Cardiac septum (tissue), 1 donor: ENCODE results near the gene BIRC6. TPM values are rescaled to one million over a fixed set of nuclear protein-coding genes. Genes with fewer than 3 reads are reported as not detected.
"Not testable (repeated sequence)": the region's sequence is repeated elsewhere in the genome, so short reads cannot be mapped to it uniquely, and the experiment has no call there.

Experiments used
- DNase-seq: peaks from one replicate; pipeline ENCODE4 v3.0.0-alpha.2; 2020; ENCODE audit warnings: low spot score
- intact Hi-C: fragments of 100-400 bp; cut with DNase I; formaldehyde crosslinking; loops from one replicate; pipeline ENCODE4 v1.14.0; 2022
- total RNA-seq: library from RNA; stranded (reverse); fragmentation: NEBNext Ultra II Directional; extraction: Animal tissue kit (Norgen Biotek cat#: 25700); gene quantifications from one replicate; pipeline ENCODE4 v1.2.1, GENCODE V29; 2021
- donor health status: DM: no; HTN: no; CAD: no.

BIRC6 gene
- total RNA-seq, 1 donor from 2014 or later, result 57.0 TPM

GRCh38 chr2:32427672-32428610, 71.1 kb downstream of the BIRC6 start:
- no peak for DNase-seq
- intact Hi-C loops, result no loop called here

DNA sequence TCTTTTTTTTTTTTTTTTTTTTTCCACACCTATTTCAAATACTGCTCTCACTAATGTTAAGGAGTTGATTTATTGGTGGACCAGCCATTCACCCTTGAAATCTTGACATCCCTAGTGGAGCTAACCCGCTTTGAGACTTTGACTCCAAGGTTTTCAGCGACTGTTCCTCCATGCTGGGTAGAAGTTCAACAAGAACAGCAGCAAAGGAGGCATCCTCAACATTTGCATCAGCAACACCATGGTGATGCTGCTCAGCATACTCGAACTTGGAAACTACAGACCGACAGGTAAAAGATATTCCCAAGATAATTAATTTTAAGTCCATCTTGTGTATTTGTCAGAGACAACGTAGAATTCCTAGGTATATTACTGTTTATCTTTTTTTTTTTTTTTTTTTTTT, 74.0 kb downstream of the BIRC6 start:
- intact Hi-C loops, result no loop called here
- no peak for DNase-seq

DNA sequence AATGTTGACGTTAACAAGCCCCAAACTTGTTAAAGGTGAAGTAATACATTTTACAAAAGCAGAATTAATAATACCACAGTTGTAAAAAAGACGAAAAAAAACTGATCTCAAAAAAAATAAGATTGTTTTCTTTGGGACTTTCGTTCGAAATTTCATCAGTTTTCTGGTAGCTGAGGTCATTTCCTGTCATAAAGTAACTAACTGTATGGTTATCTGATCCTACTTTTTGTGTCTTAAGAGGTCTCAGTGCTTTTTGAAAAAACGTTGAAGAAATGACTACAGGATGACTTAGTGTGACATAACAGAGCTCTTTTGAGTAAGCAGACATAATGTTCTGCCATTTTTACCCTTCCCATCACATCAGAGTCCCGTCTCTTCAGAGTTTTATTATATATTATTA, 79.3 kb downstream of the BIRC6 start:
- no peak for DNase-seq
- intact Hi-C loops, result no loop called here

DNA sequence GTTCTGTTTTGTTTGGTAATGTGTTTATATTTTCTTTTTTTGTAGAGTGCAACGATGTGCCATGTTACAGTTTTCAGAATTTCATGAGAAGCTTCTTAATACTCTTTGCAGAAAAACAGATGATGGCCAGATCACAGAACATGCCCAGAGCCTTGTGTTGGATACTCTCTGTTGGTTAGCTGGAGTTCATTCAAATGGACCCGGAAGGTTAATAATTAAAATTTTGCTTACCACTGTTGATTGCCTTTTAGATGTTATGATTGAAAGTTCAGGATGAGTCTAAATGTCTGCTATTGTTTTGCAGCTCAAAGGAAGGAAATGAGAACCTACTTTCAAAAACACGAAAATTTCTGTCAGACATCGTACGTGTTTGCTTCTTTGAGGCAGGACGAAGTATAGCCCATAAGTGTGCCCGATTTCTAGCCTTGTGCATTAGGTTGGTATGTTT, 85.2 kb downstream of the BIRC6 start:
- intact Hi-C loops, result no loop called here

GRCh38 chr2:32446369-32446768, 89.5 kb downstream of the BIRC6 start:
- intact Hi-C loops, result no loop called here
- DNase-seq, result no peak

More for the DNA sequence above, 85.2 kb downstream of the BIRC6 start:
- no peak for DNase-seq

DNA sequence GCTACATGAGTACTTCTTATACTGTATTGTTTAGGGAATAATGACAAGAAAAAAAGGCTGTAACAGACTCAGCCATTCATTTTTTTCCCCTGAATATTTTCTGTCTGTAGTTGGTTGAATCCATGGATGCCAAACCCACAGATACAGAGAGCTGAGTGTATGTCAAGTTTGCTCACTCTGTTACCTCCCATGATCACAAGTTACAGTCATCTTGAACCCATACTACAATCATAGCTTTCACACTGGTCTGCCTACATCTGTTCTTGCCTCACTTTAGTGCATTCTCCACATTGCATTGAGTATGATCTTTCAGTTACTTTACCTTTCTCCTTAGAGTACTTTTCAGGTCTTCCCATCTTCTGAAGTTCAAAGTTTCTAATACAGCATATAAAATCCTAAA, 94.0 kb downstream of the BIRC6 start:
- no peak for DNase-seq
- intact Hi-C loops, result no loop called here

GRCh38 chr2:32452338-32453064, 95.7 kb downstream of the BIRC6 start:
- intact Hi-C loops, result no loop called here
- no peak for DNase-seq

- intact Hi-C loops, result no loop called here
- no peak for DNase-seq
Observed at GRCh38 chr2:32453242-32454062, 96.6 kb downstream of the BIRC6 start.

DNA sequence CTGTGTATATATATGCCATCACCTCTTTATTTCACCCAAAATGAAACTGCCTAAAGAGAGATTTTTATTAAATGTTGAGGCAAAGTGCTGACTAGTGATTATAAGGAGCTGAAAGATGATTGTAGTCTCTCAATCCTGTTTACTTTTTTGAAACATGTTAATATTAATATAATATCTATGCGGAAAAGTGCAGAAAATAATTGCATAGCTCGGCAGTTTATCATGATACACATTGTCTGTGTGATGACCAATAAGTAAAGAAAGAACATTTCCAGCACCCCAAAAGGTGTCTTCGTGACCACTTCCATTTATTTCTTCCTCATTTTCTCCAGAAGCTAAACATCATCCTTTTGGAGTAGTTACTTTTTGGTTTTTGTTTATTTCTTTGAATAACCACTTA, 99.0 kb downstream of the BIRC6 start:
- no peak for DNase-seq
- intact Hi-C loops, result no loop called here

GRCh38 chr2:32456808-32457207, 100.0 kb downstream of the BIRC6 start:
- intact Hi-C loops, result no loop called here
- no peak for DNase-seq

GRCh38 chr2:32457814-32458213, 101.0 kb downstream of the BIRC6 start:
- intact Hi-C loops, result no loop called here
- no peak for DNase-seq

DNA sequence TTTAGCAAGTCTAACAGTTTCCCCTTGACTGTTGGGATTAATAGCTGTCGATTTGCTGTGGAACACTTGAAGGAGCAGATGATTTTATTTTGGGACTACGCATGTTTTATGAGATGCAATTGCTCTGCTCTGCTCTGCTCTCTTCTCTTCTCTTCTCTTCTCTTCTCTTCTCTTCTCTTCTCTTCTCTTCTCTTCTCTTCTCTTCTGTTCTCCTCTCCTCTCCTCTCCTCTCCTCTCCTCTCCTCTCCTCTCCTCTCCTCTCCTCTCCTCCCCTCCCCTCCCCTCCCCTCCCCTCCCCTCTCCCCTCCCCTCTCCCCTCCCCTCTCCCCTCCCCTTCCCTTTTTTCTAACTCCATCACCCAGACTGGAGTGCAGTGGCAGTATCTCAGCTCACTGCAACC, 104.0 kb downstream of the BIRC6 start:
- intact Hi-C loops, DNase-seq: not testable (repeated sequence)

GRCh38 chr2:32463110-32463509, 106.3 kb downstream of the BIRC6 start:
- intact Hi-C loops, result no loop called here
- DNase-seq, result no peak

- DNase-seq, result no peak
- intact Hi-C loops, result no loop called here
Observed at GRCh38 chr2:32464431-32464830, 107.6 kb downstream of the BIRC6 start.

GRCh38 chr2:32472605-32473004, 115.8 kb downstream of the BIRC6 start:
- intact Hi-C loops, result no loop called here

GRCh38 chr2:32474381-32474780, 117.6 kb downstream of the BIRC6 start:
- no peak for DNase-seq
- intact Hi-C loops, result no loop called here

More at GRCh38 chr2:32472605-32473004, 115.8 kb downstream of the BIRC6 start:
- DNase-seq, result no peak

- DNase-seq, result no peak
- intact Hi-C loops, result no loop called here
Observed at GRCh38 chr2:32478889-32479620, 122.2 kb downstream of the BIRC6 start.

DNA sequence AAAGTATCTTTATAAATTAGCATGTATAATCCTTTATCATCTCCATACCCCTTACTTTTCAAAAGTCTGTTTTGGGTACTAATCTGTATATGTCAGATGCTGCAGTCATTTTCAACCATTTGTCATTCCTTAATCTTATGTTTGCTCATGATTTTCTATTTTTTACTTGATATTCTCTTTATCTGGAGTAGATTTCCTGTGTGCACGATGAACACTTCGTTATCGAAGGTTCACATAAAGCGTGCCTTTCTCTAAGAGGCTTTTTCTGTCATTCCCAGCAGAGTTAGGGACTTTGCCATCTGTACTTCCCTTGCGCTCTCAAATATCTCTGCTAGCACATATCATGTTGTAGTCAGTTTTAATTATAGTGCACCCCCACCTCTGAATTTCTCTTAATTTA, 123.2 kb downstream of the BIRC6 start:
- DNase-seq, result no peak
- intact Hi-C loops, result no loop called here

- DNase-seq, result no peak
- intact Hi-C loops, result no loop called here
Observed at GRCh38 chr2:32482471-32482870, 125.6 kb downstream of the BIRC6 start.
